GM19035 (cell line): Measurements from ENCODE around the gene TUBE1.
"Not testable (repeated sequence)": the region's sequence is repeated elsewhere in the genome, so short reads cannot be mapped to it uniquely, and the experiment has no call there.

Source experiments
- ATAC-seq: cut with Tn5 transposase; IDR thresholded peaks from one replicate; pipeline ENCODE4 v1.9.1; 2021; ENCODE audit not compliant: unreplicated experiment

TUBE1 gene

DNA sequence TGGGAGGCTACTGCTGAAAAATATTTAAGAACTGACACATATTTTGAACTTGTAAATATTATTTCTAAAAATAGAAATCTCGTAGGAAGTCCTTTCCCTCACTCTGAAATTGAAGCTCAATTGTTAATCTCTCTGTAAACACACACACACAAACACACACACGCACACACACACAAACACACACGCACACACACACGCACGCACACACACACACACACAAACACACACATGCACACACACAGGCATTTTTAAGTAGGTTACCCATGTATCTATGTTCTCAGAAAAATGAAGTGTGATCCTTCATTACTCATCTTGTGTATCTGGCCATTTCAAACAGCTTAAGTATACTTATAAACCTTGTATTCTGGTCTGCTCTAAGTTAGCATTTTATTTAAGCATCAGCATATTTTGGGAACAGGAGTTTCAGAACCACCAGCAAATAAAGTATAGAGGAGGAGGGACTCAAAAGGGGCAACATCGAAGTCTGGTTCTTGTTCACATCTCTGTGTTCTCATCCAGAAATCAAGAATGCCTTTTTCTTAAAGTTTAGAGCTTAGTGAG lies 21.8 kb downstream of the TUBE1 start:
- no peak for ATAC-seq

DNA sequence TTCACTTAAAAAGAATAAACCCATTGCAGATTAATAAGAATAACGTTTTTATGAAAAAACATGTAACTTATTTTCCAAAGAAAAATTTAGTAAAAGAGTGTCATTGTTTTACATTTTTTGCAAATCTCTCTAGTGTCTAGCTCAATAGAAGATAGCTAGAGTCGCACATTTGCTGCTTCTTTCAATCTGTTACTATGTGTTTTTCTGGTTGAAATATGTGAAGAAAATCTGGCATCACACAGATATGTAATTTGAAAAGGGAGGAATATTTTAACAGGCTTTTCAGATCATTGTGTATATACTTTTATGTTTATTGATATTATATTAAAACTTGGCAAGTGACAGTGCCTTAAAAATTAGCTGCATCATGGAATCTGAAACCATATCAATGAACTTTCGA lies 24.3 kb downstream of the TUBE1 start:
- ATAC-seq, result no peak

DNA sequence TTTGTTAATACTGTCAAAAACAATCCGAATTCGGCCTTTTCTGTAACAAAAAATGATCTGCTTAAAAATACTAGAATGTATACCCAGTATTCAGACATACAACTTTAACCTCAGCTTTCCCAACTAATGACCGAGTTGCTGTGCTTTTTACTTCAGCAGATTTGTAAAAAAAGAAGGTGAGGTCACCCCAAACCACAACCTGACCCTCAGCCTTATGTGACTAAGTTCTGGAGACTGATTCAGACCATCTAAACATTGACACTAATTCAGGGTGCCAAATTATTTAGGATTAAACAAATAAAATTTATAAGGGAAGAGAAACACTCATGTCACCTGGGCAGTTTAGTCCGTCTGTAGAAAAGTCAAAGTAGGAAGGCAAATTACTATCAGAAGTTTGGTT lies 25.7 kb downstream of the TUBE1 start:
- no peak for ATAC-seq

DNA sequence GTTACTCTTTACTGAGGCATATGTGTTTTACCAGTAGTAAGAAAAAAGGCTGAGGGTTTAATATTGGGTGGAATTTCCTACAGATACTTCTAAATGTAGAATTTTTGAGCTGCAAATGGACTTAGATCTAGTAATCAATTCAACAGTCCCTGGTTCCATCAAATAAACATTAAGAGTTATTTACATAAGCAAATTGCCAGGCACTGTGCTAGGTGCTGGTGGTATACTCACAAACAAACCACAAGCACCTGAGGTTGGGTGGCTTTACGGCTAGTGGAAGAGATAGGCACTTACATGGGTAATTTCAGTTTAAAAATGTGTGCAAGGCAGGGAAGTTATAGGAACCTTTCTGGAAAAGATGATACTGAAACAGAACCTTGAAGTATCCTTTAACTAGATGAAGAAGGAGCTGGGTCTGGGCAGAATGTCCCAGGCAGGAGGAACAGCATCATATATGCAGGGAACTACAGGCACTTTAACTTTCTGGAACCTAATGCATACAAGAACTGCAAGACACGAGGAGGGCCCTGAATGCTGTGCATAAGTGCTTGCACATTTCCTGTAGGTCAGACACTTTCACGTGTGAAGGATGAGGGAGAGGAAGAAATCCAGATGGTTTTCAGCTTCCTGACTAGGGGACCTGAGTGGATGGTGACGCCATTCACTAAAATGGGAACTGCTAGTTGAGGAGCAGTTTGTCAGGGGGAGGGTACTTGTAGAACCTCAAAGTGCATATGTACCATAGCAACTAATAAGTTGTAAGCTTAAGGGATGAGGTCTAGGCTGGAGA lies 28.8 kb downstream of the TUBE1 start:
- ATAC-seq, result no peak

DNA sequence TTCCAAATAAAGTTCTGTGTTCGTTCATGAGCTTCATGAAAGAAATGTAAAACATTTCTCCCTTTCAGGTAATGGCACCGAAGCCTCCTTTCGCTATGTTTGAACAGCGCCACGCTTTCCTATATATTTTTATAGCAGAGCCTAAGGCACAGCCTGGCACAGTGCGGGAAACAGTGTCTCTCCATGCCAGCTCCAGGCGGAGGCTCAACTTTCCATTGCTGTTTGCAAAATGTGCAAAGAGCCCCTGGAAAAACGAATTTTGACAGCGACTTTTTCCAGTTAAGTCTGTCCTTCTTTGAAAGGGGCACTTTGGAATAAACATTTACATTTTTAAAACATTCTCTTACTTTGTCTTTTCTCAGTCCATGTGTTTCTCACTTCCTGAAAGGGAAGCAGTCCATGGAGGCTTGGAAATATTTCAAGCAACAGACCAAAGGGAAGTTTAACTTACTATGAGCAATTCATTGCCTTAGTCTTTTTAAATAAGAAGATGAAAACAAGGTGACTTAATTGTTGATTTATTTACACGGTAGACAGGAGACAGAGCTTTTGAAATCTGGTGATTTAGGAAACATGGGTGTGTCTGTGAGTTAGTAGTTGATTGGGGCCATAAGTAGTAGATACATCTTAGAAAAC lies 32.6 kb downstream of the TUBE1 start:
- no peak for ATAC-seq

DNA sequence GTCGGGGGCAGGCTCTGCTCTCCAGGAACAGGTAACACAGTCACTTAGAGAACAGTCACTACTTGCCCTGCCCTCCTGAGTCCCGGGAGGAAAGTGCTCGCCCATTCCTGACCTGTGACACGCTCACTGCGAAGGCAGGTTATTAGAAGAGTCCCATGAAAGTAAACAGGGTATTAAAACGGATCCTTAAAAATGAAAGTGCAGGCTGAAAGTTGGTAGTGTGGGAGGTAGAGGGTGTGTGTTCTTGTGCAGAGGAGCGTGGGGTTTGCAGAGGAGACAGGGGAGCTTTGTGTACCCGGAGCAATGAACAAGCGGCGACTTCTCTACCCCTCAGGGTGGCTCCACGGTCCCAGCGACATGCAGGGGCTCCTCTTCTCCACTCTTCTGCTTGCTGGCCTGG lies 33.3 kb downstream of the TUBE1 start, which contains the start of gene CCN6:
Gene CCN6 (plus strand): TSS at position 104 of the 400 bp plus-strand sequence. CDS start 254 bp downstream, at position 358.
- ATAC-seq, result no peak

DNA sequence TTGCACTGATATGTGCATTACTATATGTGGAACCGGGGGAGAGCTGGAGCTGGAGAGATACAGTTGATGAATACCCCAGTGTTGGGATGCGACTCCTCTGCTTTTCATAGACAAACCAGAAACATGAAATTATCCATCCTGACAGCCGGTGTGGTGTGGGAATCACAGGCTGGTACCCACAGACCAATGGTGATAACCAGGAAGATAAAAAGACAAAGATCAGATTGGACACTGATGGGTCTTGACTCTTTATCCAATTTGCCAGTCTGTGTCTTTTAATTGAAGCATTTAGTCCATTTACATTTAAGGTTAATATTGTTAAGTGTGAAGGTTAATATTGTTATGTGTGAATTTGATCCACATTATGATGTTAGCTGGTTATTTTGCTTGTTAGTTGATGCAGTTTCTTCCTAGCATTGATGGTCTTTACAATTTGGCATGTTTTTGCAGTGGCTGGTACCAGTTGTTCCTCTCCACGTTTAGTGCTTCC lies 36.0 kb downstream of the TUBE1 start:
- not testable (repeated sequence) for ATAC-seq

DNA sequence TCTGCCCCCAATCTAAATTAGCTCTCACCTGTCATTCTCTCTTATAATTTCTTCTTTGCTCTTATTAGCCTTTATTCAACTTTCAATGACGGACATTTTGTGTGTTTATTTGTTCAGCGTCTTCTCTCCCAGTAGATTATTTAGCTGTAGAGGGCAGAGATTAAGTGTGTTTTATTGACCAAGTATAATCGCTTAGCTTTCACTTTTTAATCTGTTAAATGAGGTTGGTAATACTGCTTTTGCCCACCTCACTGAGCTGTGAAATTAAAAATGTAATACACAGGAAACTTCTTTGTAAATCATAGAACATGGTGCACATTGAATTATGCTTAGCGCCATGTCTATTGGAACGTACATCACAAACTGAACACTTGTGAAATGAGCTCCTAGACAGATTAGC lies 36.9 kb downstream of the TUBE1 start:
- ATAC-seq, result no peak

DNA sequence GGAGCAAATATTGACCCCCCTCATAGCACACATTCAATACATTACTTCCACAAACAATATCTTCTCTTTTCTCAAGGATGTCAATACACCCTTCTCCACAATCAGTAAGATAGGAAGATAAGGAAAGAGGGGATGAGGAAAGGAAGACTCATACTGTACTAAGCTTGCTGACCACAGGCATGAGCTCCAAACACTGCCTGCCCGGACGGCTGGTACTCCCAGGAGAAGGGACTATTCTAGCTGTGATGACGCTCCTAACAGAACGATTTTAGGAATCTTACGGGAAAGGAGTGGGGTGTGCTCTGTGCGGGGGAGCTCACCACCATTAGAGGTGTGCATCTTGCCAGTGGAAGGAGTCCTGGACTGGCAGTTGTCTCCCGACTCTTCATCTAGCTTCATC lies 37.3 kb downstream of the TUBE1 start:
- no peak for ATAC-seq

DNA sequence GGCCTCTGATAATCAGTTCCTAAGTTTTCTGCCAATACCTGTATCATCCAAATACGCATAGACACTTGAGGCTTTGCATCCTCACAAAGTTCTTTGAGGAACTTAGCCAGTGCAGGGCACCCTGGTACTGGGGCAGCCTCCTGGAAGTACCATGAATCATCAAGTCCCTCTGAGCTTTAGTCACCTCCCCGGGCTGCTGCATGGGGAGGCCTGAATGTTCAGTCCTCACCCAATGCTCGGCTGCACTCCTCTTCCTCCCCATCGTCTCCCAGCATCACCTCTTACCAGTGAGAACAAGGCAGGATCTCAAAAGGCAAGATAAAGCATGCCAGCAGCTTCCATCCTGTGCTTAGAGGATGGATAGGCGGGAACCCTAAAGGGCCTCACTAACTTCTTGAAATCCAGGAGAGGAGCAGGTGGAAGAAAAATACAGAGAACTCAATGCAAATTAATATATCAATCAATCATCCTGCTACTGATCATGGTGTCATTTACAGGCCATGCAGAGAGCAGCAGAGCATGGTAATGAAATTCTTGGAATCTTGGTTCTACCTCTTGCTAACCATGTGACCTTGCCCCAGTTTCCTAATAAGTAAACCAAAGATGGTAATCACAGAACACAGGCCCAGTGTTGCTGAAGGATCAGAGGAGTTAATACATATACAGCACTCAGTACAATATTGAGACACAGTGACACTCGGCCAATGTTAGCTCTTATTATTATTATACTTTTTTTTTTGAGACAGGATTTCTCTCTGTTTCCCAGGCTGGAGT lies 38.1 kb downstream of the TUBE1 start:
- no peak for ATAC-seq

DNA sequence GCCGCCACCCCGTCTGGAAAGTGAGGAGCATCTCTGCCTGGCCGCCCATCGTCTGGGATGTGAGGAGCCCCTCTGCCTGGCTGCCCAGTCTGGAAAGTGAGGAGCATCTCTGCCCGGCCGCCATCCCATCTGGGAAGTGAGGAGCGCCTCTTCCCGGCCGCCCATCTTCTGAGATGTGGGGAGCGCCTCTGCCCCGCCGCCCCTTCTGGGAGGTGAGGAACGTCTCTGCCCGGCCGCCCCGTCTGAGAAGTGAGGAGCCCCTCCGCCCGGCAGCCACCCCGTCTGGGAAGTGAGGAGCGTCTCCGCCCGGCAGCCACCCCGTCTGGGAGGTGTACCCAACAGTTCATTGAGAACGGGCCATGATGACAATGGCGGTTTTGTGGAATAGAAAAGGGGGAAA lies 39.8 kb downstream of the TUBE1 start:
- not testable (repeated sequence) for ATAC-seq

DNA sequence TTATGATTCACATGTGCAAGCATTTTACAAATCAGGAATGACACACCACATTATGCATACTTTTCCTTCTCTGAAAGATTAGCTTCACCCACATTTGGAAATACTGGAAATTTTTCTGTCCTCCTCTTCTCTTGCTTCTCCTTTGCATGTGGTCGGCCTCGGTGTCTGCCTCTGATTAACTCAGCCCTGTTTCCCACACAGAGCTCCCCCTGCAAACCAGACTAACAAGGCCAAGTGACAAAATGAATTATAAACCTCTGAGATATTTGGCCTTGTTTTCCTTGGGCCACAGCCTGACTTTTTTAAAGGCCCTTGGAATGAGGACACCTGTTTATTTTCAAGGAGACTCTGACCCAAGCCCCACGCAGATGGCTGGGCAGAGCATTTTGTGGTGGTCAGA lies 42.4 kb downstream of the TUBE1 start:
- ATAC-seq, result no peak

DNA sequence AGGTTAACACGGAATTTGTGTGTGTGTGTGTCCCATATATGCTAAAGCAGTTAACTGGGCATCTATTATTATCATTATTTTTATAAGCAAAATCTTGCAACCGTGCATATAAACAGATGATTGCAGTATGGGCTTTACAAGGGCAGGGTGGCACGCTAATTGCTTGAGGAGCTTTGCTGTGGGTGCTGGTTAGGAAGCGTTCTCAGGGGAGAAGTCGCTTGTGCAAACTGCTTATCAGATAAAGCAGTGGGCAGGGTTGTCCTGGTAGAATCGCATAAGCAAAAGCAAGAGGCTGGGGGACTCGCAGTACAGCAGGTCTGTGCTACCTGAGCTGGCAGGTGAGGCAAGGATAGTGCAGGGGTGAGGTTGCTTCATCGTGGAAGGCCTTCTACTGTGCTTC lies 43.1 kb downstream of the TUBE1 start:
- no peak for ATAC-seq

DNA sequence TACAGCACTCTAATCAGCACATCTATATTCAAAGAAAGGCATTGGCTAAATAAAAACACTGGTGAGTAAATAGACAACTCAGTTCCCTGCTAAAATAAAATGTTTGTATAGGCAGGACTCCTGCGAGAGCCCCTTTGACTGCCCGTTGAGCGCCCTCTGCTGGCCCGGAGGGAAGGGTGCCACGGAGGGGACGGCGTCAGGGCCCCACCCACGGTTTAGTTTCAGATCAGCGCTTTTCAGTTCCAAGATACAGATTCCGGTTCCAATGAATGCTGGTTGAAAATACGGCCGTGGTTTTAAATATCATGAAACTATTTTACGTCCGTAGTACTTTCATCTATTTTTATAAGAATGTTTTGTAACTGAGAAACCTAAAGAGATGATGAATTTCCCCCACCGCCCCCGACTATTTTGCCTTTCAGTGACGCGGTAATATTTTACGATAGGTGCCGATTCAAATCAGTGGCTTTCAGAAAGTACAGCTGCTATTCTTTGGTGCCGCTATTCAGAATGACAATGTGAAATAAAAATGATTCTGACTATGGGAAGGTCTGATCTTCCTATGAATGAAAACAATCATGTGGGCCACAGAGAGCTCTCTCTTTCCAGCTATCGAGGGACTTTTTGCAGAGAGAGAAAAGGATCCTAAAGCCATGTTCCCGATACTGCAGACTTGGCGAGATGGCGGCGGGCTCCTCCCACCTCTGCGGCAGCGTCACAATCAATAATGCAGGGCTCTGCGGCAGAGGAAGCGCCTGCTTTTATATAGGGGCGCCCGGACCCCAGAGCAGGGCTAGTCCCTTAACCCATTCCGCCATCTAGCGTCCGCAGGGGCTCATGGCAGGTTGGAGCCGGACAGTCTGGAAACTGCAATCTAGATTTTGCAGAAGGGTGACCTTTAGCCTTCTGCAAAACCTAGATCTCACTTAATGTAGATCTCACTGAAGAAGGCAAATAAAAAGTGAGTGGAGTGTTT lies 44.0 kb downstream of the TUBE1 start:
- ATAC-seq, result peak; percentile 89

DNA sequence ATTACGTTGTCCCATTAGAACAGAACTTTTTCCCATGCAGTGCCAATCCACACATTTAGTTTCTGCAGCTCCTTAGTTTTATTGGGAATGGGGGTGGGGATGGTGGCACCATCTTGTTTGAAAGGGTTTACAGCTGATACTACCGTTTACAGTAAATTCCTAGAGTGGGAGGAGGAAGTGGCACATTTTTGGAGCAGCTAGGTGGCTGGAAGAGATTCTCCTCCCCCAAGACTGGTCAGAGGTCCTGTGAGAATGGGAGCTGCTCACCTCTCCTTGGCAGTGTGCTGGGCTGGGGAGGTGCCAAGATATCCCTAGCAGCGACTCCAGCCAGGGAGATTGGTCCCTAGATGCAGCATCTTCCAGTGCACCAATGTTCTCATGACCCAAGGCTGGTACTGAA lies 45.7 kb downstream of the TUBE1 start:
- no peak for ATAC-seq

DNA sequence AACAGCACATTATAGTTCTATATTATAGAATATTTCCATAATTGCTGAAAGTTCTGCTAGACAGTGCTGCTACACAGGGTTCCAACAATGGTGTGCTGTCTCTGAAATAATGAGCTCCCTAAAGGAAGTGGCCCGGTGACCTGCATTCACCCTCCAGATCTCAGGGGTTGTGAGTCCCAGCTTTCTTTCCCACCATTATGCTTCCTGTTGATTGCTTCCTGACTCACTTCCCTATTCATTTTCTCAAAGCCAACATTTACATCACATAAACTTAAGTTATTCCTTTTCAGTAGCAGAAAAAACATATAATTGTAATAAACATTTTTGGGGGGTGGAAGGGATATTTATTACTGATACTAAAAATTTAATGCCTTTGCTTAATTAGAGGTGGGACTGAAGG lies 46.3 kb downstream of the TUBE1 start:
- ATAC-seq, result no peak

DNA sequence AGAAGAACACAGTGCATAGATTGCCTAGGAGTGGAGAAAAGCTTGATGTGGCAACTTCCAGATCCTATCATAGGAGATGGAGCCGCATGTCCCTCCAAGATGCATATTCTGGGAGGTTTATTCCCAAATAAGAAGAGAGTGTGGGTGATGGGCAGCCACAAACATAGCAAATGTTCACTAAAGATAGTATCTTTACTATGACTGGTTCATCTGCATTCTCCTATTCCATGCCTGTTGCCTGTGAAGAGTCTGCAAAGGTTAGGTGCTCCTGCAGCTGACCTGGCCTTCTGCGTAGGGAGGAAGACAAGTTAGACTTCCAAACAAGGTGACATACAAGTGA lies 47.9 kb downstream of the TUBE1 start:
- ATAC-seq, result no peak

DNA sequence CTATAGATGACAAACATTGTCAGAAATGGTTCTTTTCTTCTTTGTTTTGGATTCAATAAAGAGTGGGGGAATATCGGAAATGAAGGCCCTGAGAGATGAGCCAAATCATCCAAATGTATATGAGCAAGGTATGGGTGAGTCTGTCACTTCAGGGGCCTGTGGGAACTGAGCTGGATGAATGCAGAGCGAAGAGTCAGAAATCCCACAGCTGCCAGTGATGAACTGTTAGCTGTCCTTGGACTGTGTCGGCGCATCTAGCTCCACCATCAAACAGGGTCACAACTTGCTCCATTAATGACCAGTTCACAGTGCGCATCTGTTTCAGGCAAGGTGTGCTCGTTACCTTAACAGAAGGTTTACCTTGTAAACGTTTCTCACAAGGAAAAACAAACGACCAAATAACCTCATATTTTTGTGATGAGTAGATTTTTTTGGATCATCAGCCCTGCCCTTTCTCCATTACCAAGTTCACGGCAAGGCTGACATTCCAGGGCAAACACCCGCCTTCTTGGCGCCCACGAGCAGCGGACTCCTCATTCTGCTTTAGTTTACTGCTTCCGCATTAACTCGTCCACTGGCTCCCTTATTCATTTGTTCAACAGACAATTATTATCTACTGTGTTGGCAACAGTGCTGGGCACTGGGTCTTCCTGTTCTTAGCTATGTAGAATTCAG lies 48.4 kb downstream of the TUBE1 start:
- ATAC-seq, result no peak

DNA sequence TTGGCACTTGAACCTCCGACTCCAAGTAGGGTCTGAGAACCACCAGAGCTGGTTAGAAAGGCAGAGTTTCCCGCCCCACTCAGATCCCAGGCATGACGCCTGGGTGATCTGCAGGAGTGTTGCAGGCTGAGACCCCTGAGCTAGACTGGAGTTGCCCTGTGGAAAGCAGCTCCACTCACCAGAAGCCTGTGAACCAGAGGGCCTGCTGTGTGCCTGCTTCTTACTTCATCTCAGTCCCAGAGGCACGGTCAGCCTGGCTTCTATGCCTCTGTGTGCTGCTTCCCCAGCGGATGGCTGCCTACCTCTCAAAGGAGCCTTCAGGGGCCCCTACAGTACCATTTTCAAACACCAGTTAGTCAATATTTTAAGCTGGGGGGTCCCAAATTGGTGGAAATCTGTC lies 49.0 kb downstream of the TUBE1 start:
- no peak for ATAC-seq

DNA sequence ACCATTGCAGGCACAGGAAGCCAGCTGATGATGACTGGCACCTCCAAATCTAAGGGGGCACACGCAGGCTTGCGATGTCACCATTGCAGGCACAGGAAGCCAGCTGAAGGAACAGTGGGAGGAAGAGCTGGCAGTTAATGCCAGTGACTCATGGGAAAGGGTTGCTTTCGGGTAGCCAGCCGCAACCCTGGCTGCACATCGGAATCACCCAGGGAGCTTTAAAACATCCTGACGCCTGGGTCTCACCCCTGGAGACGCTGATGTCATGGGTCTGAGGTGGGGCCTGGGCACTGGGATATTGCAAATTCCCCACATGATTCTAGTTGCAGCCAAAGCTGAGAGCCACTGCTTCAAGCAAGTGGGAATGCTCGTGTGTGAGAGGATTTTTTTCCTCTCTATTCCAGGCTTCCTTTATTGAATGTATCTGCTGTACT lies 49.5 kb downstream of the TUBE1 start:
- ATAC-seq, result no peak
